Stimulated activated CD8-positive, alpha-beta memory T cell treated with anti-CD3 and anti-CD28 coated beads, Interleukin-2, amount 100 ng/mL, for 1 hour (primary cell): ENCODE measurements around the gene MAST2.

Source experiments
- DNase-seq, 2 donors: peaks; one replicate each; pipeline ENCODE4 v3.0.0-alpha.2; 2020; ENCODE audit warnings: low read depth in 2 of 2

The MAST2 gene

DNA sequence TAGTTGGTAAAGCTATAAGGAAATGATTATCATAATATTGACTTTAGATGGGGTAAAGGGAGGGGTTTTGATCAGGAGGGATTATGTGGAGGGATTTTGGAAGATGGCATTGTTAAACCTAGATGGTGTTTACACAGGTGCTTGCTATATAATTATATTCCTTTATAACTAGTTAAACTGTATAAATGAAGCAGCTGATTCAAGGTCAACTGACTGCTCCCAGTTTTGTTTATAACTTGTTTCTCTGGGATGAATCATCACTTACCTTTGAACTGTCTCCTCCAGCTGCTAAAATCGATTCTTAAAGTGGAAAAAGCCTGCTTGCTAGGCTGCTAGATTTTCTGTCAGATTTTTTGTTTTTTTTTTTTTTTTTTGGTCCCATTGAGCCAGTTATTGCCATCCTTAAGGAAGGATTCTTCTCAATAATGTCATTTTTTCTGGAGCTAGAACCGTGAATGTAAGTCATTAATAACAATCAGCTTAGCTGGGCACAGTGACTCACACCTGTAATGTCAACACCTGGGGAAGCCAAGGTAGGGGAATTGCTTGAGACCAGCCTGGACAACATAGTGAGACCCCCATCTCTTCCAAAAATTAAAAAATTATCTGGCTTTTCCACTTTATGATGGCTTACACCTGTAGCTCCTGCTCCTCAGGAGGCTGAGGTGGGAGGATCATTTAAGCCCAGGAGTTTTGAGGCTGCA is 175.8 kb downstream of the MAST2 start:
- DNase-seq = no peak

DNA sequence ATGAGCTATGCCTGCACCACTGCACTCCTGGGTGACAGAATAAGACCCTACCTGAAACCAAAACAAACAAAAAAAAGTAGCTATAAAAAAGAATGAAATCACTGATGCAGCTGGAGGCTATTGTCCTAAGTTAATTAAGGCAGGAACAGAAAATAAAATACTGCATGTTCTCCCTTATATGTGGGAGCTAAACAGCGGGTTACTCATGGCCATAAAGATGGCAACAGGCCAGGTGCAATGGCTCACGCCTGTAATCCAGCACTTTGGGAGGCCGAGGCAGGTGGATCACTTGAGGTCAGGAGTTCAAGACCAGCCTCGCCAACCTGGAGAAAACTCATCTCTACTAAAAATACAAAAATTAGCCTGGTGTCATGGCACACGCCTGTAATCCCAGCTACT is 176.4 kb downstream of the MAST2 start:
- no peak for DNase-seq

DNA sequence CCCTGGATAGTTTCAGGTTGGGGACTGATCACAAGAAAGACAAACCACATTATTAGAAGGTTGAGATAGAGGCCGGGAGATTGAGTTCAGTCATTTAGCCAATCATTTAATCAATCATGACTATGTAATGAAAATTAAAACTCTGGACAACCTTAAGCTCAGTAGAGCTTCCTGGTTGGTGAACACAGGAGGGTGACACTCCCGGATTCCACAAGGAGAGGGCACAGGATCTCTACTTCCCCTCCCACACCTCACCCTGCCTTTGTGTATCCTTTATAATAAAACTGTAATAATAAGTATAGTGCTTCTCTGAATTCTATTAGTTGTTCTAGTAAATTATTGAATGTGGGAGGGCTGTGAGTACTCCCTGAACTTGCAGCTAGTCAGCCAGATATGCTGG is 178.9 kb downstream of the MAST2 start:
- no peak for DNase-seq

DNA sequence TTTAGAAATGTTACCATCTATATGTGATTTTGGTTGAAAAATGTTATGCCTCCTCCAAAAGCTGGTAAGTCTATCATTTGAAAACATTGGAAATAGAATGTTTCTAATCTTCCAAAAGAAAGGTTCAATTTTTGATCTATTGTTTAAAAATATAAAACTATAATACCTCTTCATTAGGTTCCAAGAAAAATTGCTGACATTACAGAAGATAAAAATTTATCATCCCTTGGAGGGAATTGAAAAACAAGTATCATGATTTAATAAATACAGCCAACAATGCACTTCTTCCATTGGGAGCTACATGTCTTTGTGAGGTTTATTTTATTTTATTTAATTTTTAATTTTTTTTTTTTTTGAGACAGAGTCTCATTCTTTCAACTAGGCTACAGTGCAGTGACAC is 180.6 kb downstream of the MAST2 start:
- DNase-seq = no peak

DNA sequence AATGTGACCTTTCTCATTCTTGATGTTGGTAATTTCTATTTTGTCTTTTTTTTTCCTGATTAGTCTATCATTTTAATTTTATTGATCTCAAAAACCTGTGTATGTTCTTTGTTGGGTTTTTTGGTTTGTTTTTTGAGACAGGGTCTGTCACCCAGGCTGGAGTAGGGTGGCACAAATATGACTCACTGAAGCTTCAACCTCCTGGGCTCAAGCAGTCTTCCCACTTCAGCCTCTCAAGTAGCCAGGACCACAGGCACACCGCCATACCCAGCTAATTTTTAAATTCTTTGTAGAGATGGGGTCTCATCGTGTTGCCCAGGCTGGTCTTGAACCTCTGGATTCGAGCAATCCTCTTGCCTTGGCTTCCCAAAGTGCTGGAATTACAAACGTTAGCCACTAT is 183.8 kb downstream of the MAST2 start:
- DNase-seq = no peak

DNA sequence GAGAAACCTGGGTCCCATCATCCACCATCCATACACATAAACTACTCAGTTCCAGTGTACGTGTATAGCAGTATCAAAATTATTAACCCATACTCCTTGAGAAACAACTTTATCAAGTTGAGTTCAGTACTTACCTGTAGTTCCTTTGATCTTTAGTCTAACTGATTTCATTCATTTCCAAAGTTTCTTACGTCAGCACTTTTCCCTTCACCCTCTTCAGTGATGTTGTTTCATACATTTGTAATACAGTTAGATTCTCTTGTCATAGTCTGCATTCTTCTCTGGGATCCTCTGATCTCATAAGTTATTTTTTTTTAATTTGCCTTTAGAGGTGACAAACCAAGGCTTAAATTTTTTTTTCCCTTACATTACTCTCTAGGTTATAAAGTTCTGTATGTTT is 185.8 kb downstream of the MAST2 start:
- no peak for DNase-seq

DNA sequence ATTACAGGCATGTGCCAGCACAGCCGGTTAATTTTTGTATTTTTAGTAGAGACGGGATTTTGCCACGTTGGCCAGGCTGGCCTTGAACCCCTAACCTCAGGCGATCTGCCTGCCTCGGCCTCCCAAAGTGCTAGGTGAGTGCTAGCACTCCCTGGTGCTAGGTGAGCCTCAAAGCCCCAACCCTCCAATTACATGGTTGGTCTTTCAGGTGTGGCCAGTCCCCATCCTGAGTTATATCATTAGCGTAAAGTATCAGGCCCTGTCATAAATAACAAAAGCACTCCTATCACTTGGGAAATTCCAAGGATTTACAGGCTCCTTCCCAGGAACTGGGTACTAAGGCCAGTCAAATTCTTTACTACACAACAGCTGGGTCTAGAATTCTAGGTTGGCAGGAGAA is 191.0 kb downstream of the MAST2 start:
- no peak for DNase-seq

DNA sequence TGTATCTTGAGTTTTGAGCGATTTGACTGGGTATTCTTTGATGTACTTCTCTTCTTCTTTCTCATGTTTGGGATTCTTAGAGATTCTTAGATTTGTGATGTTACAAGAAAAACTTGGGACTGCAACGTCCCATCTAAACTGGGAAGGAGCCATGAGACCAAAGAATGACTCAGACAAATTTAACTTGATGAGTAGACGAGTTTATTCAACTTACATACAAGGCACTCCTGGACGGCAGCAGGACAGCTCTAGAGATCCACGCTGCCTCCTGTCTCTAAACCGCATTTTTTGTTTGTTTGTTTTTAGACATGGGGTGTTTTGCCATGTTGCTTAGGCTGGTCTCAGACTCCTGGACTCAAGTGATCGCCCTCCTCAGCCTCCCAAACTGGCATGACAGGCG is 191.9 kb downstream of the MAST2 start:
- no peak for DNase-seq

DNA sequence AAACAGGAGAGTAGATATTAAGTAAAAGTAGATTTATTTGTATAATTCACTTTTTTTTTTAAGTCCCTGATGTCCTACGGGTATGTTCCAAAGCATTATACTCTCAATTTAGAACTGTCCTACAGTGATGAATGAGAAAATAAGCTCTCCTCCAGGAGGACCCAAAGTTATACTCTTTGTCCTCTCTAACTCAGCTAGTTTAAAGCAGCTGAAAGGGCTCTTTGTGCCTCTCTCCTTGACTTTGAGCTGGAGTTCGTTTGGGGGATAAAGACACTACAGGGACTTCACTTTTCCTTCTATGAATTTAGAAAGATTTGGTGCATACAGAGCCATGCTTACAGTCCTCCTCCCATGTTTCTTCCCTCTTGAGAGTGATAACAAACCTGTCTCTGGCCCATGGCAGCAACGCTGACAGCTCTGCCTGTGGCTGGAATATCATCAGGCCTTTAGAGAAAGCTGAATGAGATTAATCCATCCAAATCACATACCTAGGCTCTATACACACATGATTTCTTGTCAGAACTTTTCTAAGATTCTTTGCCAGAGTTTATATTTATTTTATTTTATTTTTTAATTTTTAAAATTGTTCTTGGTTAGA is 194.7 kb downstream of the MAST2 start:
- no peak for DNase-seq

DNA sequence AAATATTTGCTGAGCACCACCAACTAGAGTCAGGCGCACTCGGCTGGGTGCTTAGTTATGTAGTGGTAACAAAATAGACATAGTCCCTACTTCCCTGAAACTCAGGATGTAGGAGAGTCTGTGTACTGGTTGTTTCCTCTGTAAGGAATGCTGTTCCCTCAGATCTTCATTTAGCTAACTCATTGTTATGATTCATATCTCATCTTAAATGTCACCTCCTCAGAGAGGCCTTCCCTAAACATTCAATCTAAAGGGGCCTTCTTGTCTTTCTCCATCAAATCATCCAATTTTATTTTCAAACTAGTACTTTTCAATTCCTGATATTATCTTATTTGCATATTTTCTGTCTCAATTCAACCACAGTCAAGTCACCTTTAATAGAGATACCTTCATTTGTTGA is 196.1 kb downstream of the MAST2 start:
- DNase-seq = no peak

DNA sequence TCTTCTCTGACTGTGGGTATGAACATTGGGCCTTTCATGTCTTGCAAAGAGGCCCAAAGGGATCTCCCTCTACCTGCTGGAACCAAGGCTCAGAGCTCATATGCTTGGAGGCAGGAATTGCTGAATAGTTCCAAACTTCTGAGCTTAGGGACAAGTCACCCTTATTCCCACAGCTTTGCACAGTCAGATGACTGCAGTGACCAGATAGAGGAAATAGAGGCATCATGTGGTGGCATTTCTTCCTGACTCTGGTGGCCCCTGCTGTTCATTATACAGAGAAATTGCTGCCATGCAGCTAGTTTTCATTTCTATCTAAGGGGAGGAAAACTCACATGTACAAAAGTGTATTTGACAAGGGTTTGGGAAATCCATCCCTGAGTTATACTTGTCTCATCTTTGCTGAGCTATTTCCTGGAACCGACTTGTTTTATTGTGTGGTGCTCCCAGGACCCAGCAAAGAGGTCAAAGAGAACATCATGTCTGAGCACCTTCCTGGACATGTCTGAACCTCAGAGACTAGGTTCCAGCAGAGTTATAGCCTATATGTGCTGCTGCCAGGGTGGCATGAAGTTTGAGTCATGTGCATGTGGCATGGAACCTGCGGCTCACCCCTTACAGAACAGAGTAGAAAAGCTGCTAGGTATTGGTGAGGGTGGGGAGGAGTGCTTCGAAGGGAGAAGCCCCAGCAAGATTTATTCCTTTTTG is 197.8 kb downstream of the MAST2 start:
- DNase-seq = no peak

DNA sequence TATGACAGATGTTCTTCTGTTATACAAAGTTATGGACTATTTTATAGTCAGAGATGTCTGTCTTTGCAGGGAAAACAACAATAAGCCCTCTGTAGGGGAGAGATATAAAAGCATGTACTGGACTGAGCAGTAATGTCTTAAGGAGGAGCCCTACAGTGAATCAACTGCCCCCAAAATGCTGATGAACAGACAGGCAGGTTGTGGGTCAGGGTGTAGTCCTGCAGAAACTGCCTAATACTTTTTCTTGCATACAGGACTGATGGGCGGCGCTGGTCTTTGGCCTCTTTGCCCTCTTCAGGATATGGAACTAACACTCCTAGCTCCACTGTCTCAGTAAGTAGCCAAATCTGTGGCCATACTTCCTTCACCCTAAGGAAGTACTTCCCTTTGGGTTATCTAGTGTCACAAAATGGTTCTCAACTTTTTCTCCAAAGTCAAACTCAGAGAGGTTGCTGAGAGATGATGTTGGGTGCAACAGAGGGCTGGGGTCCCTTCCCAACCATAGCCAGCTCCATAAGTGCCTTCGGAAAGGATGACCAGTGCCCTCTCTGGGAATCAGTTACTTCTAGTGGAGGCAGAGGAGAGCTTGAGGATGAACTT is 199.2 kb downstream of the MAST2 start:
- no peak for DNase-seq

DNA sequence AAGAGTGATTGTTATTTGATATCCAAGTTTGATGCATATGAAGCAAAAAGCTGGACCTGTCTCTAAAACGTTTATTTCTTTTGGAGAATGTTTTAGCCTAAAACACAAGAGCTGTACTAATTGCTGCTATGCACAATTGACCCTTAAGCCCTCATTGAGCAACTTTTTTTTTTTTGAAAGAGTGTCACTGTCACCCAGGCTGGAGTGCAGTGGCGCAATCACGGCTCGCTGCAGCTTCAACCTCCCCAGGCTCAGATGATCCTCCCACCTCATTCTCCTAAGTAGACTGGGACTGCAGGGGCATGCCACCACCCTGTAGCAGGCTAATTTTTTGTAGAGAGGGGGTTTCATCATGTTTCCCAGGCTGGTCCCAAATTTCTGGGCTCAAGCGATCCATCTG is 199.9 kb downstream of the MAST2 start:
- DNase-seq = no peak

DNA sequence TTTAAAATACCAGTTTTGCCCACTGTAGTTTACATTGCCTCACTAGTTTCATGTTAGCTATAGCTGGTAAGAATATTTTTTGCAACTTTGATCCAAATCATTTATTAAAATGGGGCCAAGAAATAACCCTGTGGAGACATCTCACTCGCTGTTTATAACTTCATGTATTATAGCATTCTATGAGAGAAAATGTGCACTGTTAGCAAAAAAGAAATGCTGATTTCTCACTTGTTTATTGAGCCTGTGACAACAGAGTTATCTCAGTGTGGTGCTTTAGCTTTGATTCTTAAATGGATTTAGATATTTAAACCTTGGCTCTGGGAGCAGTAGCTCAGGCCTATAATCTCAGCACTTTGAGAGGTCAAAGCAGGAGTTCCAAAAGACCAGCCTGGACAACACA is 201.1 kb downstream of the MAST2 start:
- no peak for DNase-seq

DNA sequence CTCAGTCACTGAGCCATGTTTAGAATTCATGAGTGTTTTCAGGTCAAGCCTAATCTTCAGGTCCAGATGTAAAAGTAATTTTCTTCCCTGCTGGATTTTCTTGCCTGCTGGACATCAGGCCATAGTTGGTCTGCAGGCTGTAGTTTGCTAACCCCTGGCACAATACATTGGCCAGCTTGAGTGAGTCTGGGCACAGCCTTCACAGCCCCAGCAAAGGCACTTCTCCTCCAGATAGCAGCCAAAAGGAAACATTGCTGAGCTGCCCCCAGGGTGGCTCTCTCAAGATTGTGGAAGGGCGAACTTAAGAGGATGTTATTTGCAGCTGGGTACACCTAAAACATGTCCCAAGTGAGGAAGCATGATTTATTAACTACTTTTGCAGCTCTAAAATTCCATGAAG is 202.2 kb downstream of the MAST2 start:
- DNase-seq = no peak

DNA sequence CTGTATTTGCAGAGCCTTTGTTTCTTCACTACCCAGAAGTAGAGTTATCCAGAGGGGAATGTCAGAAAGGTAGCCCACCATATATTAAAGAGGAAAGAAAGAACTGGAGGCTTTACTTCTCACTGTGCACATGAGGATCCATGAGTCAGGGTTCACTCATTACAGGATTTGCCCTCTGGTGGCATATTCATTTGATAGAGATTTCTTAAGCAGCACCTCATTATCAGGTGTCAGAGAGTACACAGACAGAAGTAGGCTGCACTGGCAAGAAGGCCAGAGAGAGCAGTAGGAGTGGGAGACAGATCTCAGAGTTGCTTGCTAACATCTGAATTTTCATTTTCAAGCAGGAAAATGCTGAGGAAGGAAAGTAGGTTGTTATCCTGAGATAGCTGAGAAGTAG is 205.2 kb downstream of the MAST2 start:
- DNase-seq = no peak

DNA sequence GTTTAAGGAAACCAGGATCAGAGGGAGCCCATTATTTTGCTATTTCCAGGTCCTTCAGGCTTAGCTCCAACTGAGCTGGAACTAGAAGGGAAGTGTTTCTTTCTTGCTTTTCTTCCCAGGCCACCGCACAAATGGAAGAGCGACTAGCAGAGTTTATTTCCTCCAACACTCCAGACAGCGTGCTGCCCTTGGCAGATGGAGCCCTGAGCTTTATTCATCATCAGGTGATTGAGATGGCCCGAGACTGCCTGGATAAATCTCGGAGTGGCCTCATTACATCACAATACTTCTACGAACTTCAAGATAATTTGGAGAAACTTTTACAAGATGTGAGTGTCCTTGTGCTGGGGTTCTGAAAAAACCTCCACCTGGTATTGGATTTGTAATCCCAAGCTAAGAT is 207.2 kb downstream of the MAST2 start:
- no peak for DNase-seq

DNA sequence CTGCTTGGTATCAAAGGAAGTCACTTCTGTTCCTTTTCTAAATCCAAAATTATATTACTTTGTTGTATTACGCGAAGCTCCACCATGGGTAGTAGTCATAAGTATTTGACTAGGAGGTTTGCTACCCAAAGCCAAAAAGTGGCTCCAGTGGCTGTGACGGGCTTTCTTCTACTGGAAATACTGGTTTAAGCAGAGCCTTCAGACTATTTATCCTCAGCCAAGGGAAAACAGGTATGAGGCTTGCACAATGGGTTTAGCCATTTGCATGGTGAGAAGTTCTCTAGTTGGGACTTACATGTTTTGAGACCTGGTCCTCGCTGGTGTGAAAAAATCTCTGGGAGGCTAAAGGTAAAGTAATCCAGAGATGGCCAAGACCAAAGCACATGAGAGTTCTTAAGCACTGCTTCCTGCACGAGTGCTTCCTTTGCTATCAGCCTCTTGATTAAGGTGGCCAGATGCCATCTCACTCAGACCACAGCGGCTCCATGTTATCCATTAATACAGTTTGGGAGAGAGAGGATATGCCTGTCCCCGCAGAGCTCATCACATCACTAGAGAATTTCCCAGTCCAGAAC is 207.8 kb downstream of the MAST2 start:
- no peak for DNase-seq

DNA sequence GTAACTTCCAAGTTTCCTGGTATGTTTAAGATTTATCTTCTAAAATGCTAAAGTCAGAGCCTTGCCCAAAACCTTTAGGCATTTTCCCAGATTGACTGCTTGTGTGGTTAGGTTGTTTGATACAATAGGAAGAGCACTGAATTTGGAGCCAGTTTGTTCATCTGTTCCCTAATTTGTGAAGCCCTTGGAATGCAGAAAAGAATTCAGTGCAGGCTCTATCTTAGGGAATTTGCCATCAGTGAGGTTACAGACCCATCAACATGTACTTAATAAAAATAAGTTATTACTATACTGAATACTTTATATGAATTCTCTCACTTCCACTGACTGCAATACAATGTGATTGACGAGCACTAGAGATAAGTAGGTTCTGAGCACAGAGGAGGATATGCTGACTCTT is 208.8 kb downstream of the MAST2 start:
- DNase-seq = no peak

DNA sequence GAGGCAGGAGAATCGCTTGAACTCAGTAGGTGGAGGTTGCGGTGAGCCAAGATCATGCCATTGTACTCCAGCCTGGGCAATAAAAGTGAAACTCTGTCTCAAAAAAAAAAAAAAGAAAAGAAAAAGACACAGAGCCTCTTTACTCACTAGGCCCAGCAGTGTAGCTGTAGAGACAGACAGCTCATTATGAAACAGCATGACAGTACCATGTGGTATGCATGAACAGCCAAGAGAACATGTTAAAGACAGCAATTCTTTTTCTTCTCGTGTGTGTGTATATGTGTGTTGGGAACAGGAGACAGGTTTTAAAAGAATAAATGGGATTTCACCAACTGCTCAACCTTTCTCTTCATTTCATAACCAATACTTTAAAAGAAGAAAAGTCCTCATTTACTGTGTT is 210.2 kb downstream of the MAST2 start:
- DNase-seq = no peak

DNA sequence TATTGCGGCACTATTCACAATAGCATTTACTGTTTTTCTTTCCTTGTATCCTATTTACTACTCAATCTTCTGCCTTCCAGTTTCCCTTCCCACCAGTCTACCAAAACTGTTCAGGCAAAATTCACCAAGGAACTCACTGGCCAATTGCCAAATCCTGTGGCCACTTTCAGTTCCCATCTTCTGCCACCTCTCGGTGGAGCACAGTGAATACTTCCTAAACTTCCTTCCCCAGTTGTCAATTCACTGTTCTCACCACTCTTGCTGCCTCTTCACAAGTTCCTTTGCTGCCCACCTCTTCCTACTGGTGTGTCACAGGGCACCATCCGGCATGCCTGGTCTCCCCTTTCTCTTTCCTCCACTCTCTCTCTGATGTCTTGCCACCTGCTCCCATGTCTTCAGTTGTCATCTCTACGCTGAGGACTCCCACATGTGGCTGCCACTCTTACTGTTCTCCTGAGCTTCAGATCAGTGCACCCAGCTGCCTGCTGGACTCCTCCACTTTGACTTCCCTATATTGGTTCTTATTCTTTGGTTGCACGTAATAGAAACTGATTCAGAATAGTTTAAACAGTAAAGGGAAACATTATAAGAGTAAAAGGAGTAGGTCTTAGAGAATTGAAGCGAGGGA is 214.6 kb downstream of the MAST2 start:
- no peak for DNase-seq

DNA sequence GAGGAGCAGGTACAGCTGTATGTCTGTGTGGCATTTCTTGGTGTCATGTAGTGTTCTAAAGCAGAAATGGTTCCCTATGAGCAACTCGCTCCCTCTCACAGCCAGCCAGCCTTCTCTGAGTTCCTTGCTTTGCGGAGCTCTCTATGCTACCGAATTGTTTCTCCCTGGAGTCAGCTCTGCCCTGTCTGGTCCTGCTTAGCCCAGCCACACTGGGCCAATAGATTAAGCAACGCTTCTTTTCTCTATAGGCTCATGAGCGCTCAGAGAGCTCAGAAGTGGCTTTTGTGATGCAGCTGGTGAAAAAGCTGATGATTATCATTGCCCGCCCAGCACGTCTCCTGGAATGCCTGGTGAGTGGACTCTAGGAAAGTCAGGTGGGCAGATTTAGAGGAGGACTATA is 215.9 kb downstream of the MAST2 start:
- no peak for DNase-seq
